ENCODE results near the gene TRIO.

Gene TRIO

GRCh38 chr5:14188778-14189177 is 45.6 kb downstream of the TRIO start:
- Mint-ChIP-seq H3K4me3 (no peak overlapping the region), H3K9me3 (no peaks in the 10 kb centered on the region), H3K27ac (no peak overlapping the region), H3K27me3 (no peaks in the 10 kb centered on the region), H3K36me3 (ENCODE audit: low read depth) (no peaks in the 10 kb centered on the region), H3K4me1 (ENCODE audit: low read depth) (peaks cover 8% of the 10 kb centered on the region)

GRCh38 chr5:14189680-14190079 is 46.5 kb downstream of the TRIO start:
- H3K36me3 Mint-ChIP-seq (ENCODE audit: low read depth): no peaks in the 10 kb centered on the region
- H3K4me3 Mint-ChIP-seq: no peak overlapping the region
- peaks cover 8% of the 10 kb centered on the region for H3K4me1 Mint-ChIP-seq (ENCODE audit: low read depth)
- H3K9me3 Mint-ChIP-seq: no peaks in the 10 kb centered on the region
- H3K27ac Mint-ChIP-seq: no peak overlapping the region
- no peaks in the 10 kb centered on the region for H3K27me3 Mint-ChIP-seq

- peaks cover 4% of the 10 kb centered on the region for H3K4me1 Mint-ChIP-seq (ENCODE audit: low read depth)
- no peaks in the 10 kb centered on the region for H3K9me3 Mint-ChIP-seq
- no peak overlapping the region for H3K27ac Mint-ChIP-seq
- no peaks in the 10 kb centered on the region for H3K36me3 Mint-ChIP-seq (ENCODE audit: low read depth)
- peaks cover 2% of the 10 kb centered on the region for H3K27me3 Mint-ChIP-seq
- no peak overlapping the region for H3K4me3 Mint-ChIP-seq
These were observed 47.3 kb downstream of the TRIO start for GRCh38 chr5:14190194-14191164.

GRCh38 chr5:14191325-14191724 is 48.2 kb downstream of the TRIO start:
- Mint-ChIP-seq H3K9me3 (no peaks in the 10 kb centered on the region), H3K4me3 (no peak overlapping the region), H3K27me3 (peaks cover 7% of the 10 kb centered on the region), H3K27ac (no peak overlapping the region), H3K4me1 (ENCODE audit: low read depth) (no peaks in the 10 kb centered on the region), H3K36me3 (ENCODE audit: low read depth) (no peaks in the 10 kb centered on the region)

- H3K36me3 Mint-ChIP-seq (ENCODE audit: low read depth): no peaks in the 10 kb centered on the region
- H3K4me1 Mint-ChIP-seq (ENCODE audit: low read depth): no peaks in the 10 kb centered on the region
- H3K4me3 Mint-ChIP-seq: no peak overlapping the region
- H3K27ac Mint-ChIP-seq: no peak overlapping the region
- no peaks in the 10 kb centered on the region for H3K9me3 Mint-ChIP-seq
- peaks cover 7% of the 10 kb centered on the region for H3K27me3 Mint-ChIP-seq
These were observed 50.4 kb downstream of the TRIO start for GRCh38 chr5:14193496-14193895.

- Mint-ChIP-seq H3K27me3 (peaks cover 7% of the 10 kb centered on the region), H3K9me3 (no peaks in the 10 kb centered on the region), H3K4me1 (ENCODE audit: low read depth) (no peaks in the 10 kb centered on the region), H3K27ac (no peak overlapping the region), H3K4me3 (no peak overlapping the region), H3K36me3 (ENCODE audit: low read depth) (no peaks in the 10 kb centered on the region)
These were observed 52.4 kb downstream of the TRIO start for GRCh38 chr5:14195588-14195987.

- no peak overlapping the region for H3K27ac Mint-ChIP-seq
- no peak overlapping the region for H3K4me3 Mint-ChIP-seq
- no peaks in the 10 kb centered on the region for H3K36me3 Mint-ChIP-seq (ENCODE audit: low read depth)
- peaks cover 7% of the 10 kb centered on the region for H3K27me3 Mint-ChIP-seq
- H3K9me3 Mint-ChIP-seq: no peaks in the 10 kb centered on the region
- H3K4me1 Mint-ChIP-seq (ENCODE audit: low read depth): no peaks in the 10 kb centered on the region
These were observed 53.9 kb downstream of the TRIO start for GRCh38 chr5:14197056-14197455.

GRCh38 chr5:14199902-14200301 is 56.8 kb downstream of the TRIO start:
- Mint-ChIP-seq H3K27ac (no peak overlapping the region), H3K4me1 (ENCODE audit: low read depth) (peaks cover 7% of the 10 kb centered on the region), H3K36me3 (ENCODE audit: low read depth) (no peaks in the 10 kb centered on the region)

GRCh38 chr5:14200312-14200990 is 57.3 kb downstream of the TRIO start:
- H3K27me3 Mint-ChIP-seq: peaks cover 5% of the 10 kb centered on the region
- peaks cover 11% of the 10 kb centered on the region for H3K4me1 Mint-ChIP-seq (ENCODE audit: low read depth)
- no peak overlapping the region for H3K4me3 Mint-ChIP-seq
- H3K27ac Mint-ChIP-seq: no peak overlapping the region
- no peaks in the 10 kb centered on the region for H3K36me3 Mint-ChIP-seq (ENCODE audit: low read depth)
- no peaks in the 10 kb centered on the region for H3K9me3 Mint-ChIP-seq

More at GRCh38 chr5:14199902-14200301, 56.8 kb downstream of the TRIO start:
- Mint-ChIP-seq H3K4me3 (no peak overlapping the region), H3K9me3 (no peaks in the 10 kb centered on the region), H3K27me3 (peaks cover 7% of the 10 kb centered on the region)

GRCh38 chr5:14201325-14202045 is 58.3 kb downstream of the TRIO start:
- Mint-ChIP-seq H3K9me3 (no peaks in the 10 kb centered on the region), H3K27ac (no peak overlapping the region), H3K4me1 (ENCODE audit: low read depth) (peaks cover 11% of the 10 kb centered on the region)

GRCh38 chr5:14202462-14202861 is 59.3 kb downstream of the TRIO start:
- Mint-ChIP-seq H3K4me3 (no peak overlapping the region), H3K27ac (no peak overlapping the region), H3K36me3 (ENCODE audit: low read depth) (no peaks in the 10 kb centered on the region), H3K9me3 (no peaks in the 10 kb centered on the region), H3K27me3 (peaks cover 4% of the 10 kb centered on the region), H3K4me1 (ENCODE audit: low read depth) (peaks cover 12% of the 10 kb centered on the region)

More at GRCh38 chr5:14201325-14202045, 58.3 kb downstream of the TRIO start:
- H3K4me3 Mint-ChIP-seq: no peak overlapping the region
- H3K36me3 Mint-ChIP-seq (ENCODE audit: low read depth): no peaks in the 10 kb centered on the region
- H3K27me3 Mint-ChIP-seq: peaks cover 3% of the 10 kb centered on the region

GRCh38 chr5:14204011-14204670 is 61.0 kb downstream of the TRIO start:
- Mint-ChIP-seq H3K4me1 (ENCODE audit: low read depth) (peaks cover 23% of the 10 kb centered on the region), H3K4me3 (no peak overlapping the region)

GRCh38 chr5:14204785-14205321 is 61.7 kb downstream of the TRIO start:
- Mint-ChIP-seq H3K27me3 (peaks cover 4% of the 10 kb centered on the region), H3K4me3 (no peak overlapping the region), H3K36me3 (ENCODE audit: low read depth) (no peaks in the 10 kb centered on the region), H3K27ac (no peak overlapping the region), H3K4me1 (ENCODE audit: low read depth) (peaks cover 23% of the 10 kb centered on the region), H3K9me3 (no peaks in the 10 kb centered on the region)

More at GRCh38 chr5:14204011-14204670, 61.0 kb downstream of the TRIO start:
- no peak overlapping the region for H3K27ac Mint-ChIP-seq
- H3K36me3 Mint-ChIP-seq (ENCODE audit: low read depth): no peaks in the 10 kb centered on the region
- H3K9me3 Mint-ChIP-seq: no peaks in the 10 kb centered on the region
- peaks cover 4% of the 10 kb centered on the region for H3K27me3 Mint-ChIP-seq

GRCh38 chr5:14206028-14206725 is 63.0 kb downstream of the TRIO start:
- Mint-ChIP-seq H3K27ac (no peak overlapping the region), H3K27me3 (peaks cover 4% of the 10 kb centered on the region), H3K36me3 (ENCODE audit: low read depth) (no peaks in the 10 kb centered on the region), H3K4me1 (ENCODE audit: low read depth) (peaks cover 31% of the 10 kb centered on the region), H3K4me3 (no peak overlapping the region), H3K9me3 (no peaks in the 10 kb centered on the region)

Data from stimulated activated naive CD8-positive, alpha-beta T cell treated with anti-CD3 and anti-CD28 coated beads, Interleukin-15, Interleukin-2, amounts not matched to agents 100 ng/mL and 50 ng/mL, for 24 hours (primary cell).